GM12872 (cell line): ENCODE measurements around the gene SNAP91.

Experiments
- CTCF ChIP-seq: IDR thresholded peaks from 3 replicates; pipeline ENCODE4 v1.5.1; 2011; ENCODE audit warnings: low read depth, mild to moderate bottlenecking, low read length, moderate library complexity; ENCODE audit not compliant: insufficient read depth

Gene SNAP91

GRCh38 chr6:83708970-83709747 is at the start of gene SNAP91:
Gene SNAP91, minus strand, starts transcription at chr6:83709101. Its CDS starts 1,174 bp downstream, at chr6:83707927.
- TF ChIP-seq CTCF = no peak

- TF ChIP-seq CTCF = no peak
Observed at GRCh38 chr6:83758533-83758932, 49.6 kb upstream of the SNAP91 start.

- no peak for TF ChIP-seq CTCF
Observed at GRCh38 chr6:83757021-83757420, 48.1 kb upstream of the SNAP91 start.

GRCh38 chr6:83756565-83756964 is 47.7 kb upstream of the SNAP91 start:
- no peak for TF ChIP-seq CTCF

GRCh38 chr6:83741089-83741488 is 32.2 kb upstream of the SNAP91 start:
- TF ChIP-seq CTCF = no peak

GRCh38 chr6:83735461-83735860 is 26.6 kb upstream of the SNAP91 start:
- TF ChIP-seq CTCF = no peak

GRCh38 chr6:83729871-83730270 is 21.0 kb upstream of the SNAP91 start:
- TF ChIP-seq CTCF = no peak
